ENCODE results near the gene ADAMTSL4. TPM values are rescaled to one million over a fixed set of nuclear protein-coding genes. Genes with fewer than 3 reads are reported as not detected.

ADAMTSL4 gene
- total RNA-seq, 1 donor from 2014 or later: 2.3 TPM

DNA sequence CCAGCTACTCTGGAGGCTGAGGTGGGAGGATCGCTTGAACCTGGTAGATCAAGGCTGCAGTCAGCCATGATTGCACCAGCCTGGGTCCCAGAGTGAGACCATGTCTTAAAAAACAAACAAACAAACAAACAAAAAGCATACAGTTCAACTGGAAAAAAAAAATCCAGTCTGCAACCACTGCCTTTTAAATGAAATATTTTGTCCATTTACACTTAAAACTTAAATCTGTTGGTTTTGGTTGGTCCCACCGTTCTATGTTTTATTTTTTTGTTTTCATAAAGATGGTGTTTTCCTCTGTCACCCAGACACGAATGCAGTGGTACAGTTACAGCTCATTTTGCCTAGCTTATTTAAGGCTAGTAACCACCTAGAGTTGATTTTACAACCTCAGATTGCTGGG lies 23.9 kb upstream of the ADAMTSL4 start:
- H3K36me3 Mint-ChIP-seq (ENCODE audit: unreplicated experiment): no peaks in the 10 kb centered on the region
- no peak for DNase-seq (ENCODE audit: extremely low spot score, unreplicated experiment)
- TF ChIP-seq, protein P1, sequence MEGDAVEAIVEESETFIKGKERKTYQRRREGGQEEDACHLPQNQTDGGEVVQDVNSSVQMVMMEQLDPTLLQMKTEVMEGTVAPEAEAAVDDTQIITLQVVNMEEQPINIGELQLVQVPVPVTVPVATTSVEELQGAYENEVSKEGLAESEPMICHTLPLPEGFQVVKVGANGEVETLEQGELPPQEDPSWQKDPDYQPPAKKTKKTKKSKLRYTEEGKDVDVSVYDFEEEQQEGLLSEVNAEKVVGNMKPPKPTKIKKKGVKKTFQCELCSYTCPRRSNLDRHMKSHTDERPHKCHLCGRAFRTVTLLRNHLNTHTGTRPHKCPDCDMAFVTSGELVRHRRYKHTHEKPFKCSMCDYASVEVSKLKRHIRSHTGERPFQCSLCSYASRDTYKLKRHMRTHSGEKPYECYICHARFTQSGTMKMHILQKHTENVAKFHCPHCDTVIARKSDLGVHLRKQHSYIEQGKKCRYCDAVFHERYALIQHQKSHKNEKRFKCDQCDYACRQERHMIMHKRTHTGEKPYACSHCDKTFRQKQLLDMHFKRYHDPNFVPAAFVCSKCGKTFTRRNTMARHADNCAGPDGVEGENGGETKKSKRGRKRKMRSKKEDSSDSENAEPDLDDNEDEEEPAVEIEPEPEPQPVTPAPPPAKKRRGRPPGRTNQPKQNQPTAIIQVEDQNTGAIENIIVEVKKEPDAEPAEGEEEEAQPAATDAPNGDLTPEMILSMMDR (IDR thresholded peaks at IDR 0.05): no peak
- no peak overlapping the region for H3K4me3 Mint-ChIP-seq (ENCODE audit: unreplicated experiment)
- peaks cover 2% of the 10 kb centered on the region for H3K4me1 Mint-ChIP-seq (ENCODE audit: unreplicated experiment)
- no peaks in the 10 kb centered on the region for H3K9me3 Mint-ChIP-seq (ENCODE audit: unreplicated experiment)
- no peaks in the 10 kb centered on the region for H3K27me3 Mint-ChIP-seq (ENCODE audit: unreplicated experiment)
- no peak overlapping the region for H3K27ac Mint-ChIP-seq (ENCODE audit: unreplicated experiment)

DNA sequence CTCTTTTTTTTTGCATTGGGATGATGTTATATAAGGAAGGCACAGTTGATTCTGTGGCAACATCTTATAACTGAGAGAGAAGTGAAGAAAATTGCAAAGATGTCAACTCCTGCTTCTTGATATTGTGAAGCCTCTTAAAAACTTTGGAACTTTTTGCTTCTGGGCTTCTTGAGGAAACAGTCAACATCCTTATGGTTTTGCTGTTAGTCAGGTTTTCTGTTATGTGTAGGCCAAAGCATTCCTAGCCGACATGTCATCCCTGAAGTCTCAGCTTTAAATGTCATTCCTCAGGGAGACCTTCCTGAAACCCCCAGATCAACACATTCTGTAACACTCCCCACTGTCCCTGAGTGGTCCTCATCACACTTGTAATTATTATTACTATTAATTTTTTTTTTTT lies 21.0 kb upstream of the ADAMTSL4 start:
- TF ChIP-seq, protein P1 (IDR thresholded peaks at IDR 0.05): no peak
- no peaks in the 10 kb centered on the region for H3K9me3 Mint-ChIP-seq (ENCODE audit: unreplicated experiment)
- no peak overlapping the region for H3K27ac Mint-ChIP-seq (ENCODE audit: unreplicated experiment)
- no peaks in the 10 kb centered on the region for H3K27me3 Mint-ChIP-seq (ENCODE audit: unreplicated experiment)
- H3K4me1 Mint-ChIP-seq (ENCODE audit: unreplicated experiment): peaks cover 8% of the 10 kb centered on the region
- H3K4me3 Mint-ChIP-seq (ENCODE audit: unreplicated experiment): no peak overlapping the region
- no peak for DNase-seq (ENCODE audit: extremely low spot score, unreplicated experiment)
- no peaks in the 10 kb centered on the region for H3K36me3 Mint-ChIP-seq (ENCODE audit: unreplicated experiment)

DNA sequence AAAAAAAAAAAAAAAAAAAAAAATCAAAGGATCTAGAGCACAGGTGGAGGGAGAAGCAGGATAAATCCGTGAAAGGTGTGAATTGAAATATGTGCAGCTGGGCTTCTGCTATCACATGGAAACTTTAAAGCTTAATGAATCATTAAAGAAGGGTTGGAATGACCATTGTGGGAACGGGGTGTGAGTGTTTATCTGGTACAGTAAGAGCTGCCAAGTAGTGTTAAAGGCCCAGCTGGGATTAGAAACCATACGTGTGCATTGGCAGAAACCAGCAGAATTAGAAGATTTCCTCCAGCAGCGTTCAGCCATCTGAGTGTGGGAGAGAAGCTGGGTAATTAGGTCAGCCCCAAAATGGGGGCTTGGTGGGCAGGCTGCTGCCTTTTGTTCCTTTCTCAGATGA lies 20.2 kb upstream of the ADAMTSL4 start:
- DNase-seq (ENCODE audit: extremely low spot score, unreplicated experiment): no peak
- Mint-ChIP-seq H3K27me3 (ENCODE audit: unreplicated experiment) (no peaks in the 10 kb centered on the region), H3K4me3 (ENCODE audit: unreplicated experiment) (no peak overlapping the region), H3K36me3 (ENCODE audit: unreplicated experiment) (no peaks in the 10 kb centered on the region), H3K27ac (ENCODE audit: unreplicated experiment) (no peak overlapping the region), H3K4me1 (ENCODE audit: unreplicated experiment) (peaks cover 8% of the 10 kb centered on the region), H3K9me3 (ENCODE audit: unreplicated experiment) (no peaks in the 10 kb centered on the region)
- TF ChIP-seq, protein P1 (IDR thresholded peaks at IDR 0.05): no peak

DNA sequence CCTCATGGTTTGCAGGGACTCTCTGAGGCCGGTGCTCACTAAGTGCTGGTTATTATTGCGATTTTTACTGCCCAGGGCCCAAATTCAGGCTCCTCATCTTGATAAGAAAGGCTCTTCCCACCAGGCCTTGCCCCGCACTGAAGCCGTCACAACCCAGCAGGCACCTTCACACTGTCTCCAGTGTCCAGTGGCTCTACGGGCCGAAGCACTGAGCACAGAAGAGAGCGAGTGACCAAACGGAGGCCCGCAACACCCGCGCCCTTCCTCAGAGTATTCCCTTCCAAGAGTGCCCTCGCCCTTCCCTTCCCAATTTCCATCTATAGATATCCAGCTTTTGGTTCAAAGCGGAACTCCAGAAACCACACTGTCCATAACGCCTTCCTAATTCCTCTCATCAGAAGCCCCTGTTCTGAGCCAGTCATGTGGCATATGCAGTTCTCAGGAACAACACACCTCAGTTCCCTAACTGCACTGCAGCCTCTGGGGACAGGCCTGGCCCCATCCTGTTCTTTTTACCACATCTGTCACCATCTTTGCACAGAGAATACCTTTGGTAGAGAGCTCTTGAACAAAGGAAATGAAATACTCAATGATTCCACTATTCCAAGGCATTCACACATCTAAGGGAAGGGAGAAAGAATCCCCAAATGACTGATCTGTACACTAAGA lies 18.6 kb upstream of the ADAMTSL4 start:
- no peak overlapping the region for H3K4me3 Mint-ChIP-seq (ENCODE audit: unreplicated experiment)
- H3K27ac Mint-ChIP-seq (ENCODE audit: unreplicated experiment): no peak overlapping the region
- H3K27me3 Mint-ChIP-seq (ENCODE audit: unreplicated experiment): no peaks in the 10 kb centered on the region
- TF ChIP-seq, protein P1 (IDR thresholded peaks at IDR 0.05): no peak
- DNase-seq (ENCODE audit: extremely low spot score, unreplicated experiment): no peak
- H3K9me3 Mint-ChIP-seq (ENCODE audit: unreplicated experiment): no peaks in the 10 kb centered on the region
- H3K4me1 Mint-ChIP-seq (ENCODE audit: unreplicated experiment): peaks cover 8% of the 10 kb centered on the region
- no peaks in the 10 kb centered on the region for H3K36me3 Mint-ChIP-seq (ENCODE audit: unreplicated experiment)

DNA sequence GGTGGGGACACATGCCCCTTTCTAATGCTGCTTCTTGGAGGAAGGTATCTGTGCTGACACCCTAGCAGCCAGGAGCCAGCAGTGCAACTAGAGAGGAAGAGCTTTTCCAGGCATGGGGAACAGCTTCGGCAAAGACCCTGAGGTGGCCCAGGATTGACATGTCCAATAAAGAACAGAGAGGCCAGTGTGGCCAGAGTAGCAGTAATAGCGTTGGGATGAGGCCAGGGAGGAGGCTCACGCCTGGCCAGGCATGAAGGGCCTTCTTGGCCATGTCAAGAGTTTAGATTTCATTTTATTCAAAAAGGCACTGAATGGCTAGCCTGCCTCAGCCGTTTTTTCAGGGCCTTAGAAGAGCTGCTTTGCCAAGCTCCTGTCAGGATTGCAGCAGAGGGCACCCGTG lies 16.3 kb upstream of the ADAMTSL4 start:
- H3K27ac Mint-ChIP-seq (ENCODE audit: unreplicated experiment): no peak overlapping the region

More for the DNA sequence above, 16.3 kb upstream of the ADAMTSL4 start:
- no peaks in the 10 kb centered on the region for H3K27me3 Mint-ChIP-seq (ENCODE audit: unreplicated experiment)
- no peaks in the 10 kb centered on the region for H3K36me3 Mint-ChIP-seq (ENCODE audit: unreplicated experiment)
- TF ChIP-seq, protein P1 (IDR thresholded peaks at IDR 0.05): peak; percentile 35
- no peak for DNase-seq (ENCODE audit: extremely low spot score, unreplicated experiment)
- no peaks in the 10 kb centered on the region for H3K9me3 Mint-ChIP-seq (ENCODE audit: unreplicated experiment)
- H3K4me1 Mint-ChIP-seq (ENCODE audit: unreplicated experiment): peaks cover 14% of the 10 kb centered on the region
- no peak overlapping the region for H3K4me3 Mint-ChIP-seq (ENCODE audit: unreplicated experiment)

Data from osteocyte (in vitro differentiated cells).